GM12878 (cell line): ENCODE measurements around the gene HSD17B14. TPM values are rescaled to one million over a fixed set of nuclear protein-coding genes. Genes with fewer than 3 reads are reported as not detected.

ENCODE experiments used
- ATAC-seq: fragments of 200-7000 bp; cut with Tn5 transposase; 3 replicates; pipeline ENCODE4 v1.9.1; 2020; ENCODE audit warnings: mild to moderate bottlenecking, moderate library complexity
- BruUV-seq: library from RNA; stranded (reverse); fragments of 400-500 nt; replicated peaks from 2 replicates; lab custom pipeline; 2021; lab: Mats Ljungman, UMichigan
- CTCF ChIA-PET: fragments of 300-600 bp; sonication (Branson Sonifier 250); formaldehyde crosslinking; extraction: SDS; loops from one replicate; lab custom pipeline; 2021; ENCODE audit warnings: inconsistent platforms; lab: Yijun Ruan, JAX
- POLR2A ChIA-PET: fragments of 350-600 bp; formaldehyde crosslinking; extraction: SDS; loops from one replicate; lab custom pipeline; 2021; ENCODE audit warnings: inconsistent platforms; lab: Charles Lee
- RAD21 ChIA-PET: fragments of 300-600 bp; sonication (Branson Sonifier 250); formaldehyde crosslinking; loops from one replicate; lab custom pipeline; 2023; ENCODE audit warnings: antibody characterized with exemption; ENCODE audit not compliant: unreplicated experiment; lab: Charles Lee
- SMC1A ChIA-PET: fragments of 300-600 bp; sonication (Branson Sonifier 250); formaldehyde crosslinking; loops from one replicate; lab custom pipeline; 2023; ENCODE audit not compliant: unreplicated experiment, uncharacterized antibody; lab: Charles Lee
- DNase-seq: peaks from one replicate; pipeline ENCODE4 v3.0.0-alpha.2; 2011; ENCODE audit warnings: low read depth, low spot score
- FAIRE-seq: peaks from 3 replicates; lab custom pipeline; 2011; peaks lifted over from hg19 to GRCh38; lab: Jason Lieb, UNC
- H2AFZ ChIP-seq: 2 replicates; pipeline ENCODE4 v1.6.0; 2011; ENCODE audit warnings: low read depth, low read length, control low read depth; ENCODE audit not compliant: control insufficient read depth
- H3K27ac ChIP-seq: 2 replicates; pipeline ENCODE4 v1.5.1; 2011; ENCODE audit warnings: control low read depth; ENCODE audit not compliant: control insufficient read depth, insufficient read depth
- H3K27me3 ChIP-seq, 2 experiments: replicated peaks in 1 of 2; 2 replicates each; pipeline versions ENCODE4 v1.6.0 to v1.6.1; 2011; ENCODE audit warnings: low read length in 1 of 2; ENCODE audit not compliant: control insufficient read depth in 2 of 2, insufficient read depth in 2 of 2
- H3K36me3 ChIP-seq, 2 experiments: 2 replicates each; pipeline ENCODE4 v1.5.1; 2011; ENCODE audit warnings: low read length in 1 of 2; ENCODE audit not compliant: control insufficient read depth in 2 of 2, insufficient read depth in 2 of 2
- H3K4me1 ChIP-seq: 2 replicates; pipeline ENCODE4 v1.6.1; 2011; ENCODE audit warnings: mild to moderate bottlenecking, low read length, moderate library complexity, mixed read lengths; ENCODE audit not compliant: control insufficient read depth, insufficient read depth
- H3K4me2 ChIP-seq: 2 replicates; pipeline ENCODE4 v1.6.0; 2011; ENCODE audit warnings: control low read depth; ENCODE audit not compliant: control insufficient read depth, insufficient read depth
- H3K4me3 ChIP-seq: fragments of 200-600 bp; sonication (generic); 2 replicates; pipeline ENCODE4 v1.5.1; 2016
- H3K79me2 ChIP-seq: 2 replicates; pipeline ENCODE4 v1.6.0; 2011; ENCODE audit warnings: low read length; ENCODE audit not compliant: control insufficient read depth, insufficient read depth
- H3K9ac ChIP-seq: 2 replicates; pipeline ENCODE4 v1.8.0; 2011; ENCODE audit warnings: low read length, control low read depth, mixed read lengths; ENCODE audit not compliant: control insufficient read depth, insufficient read depth
- H3K9me3 ChIP-seq: replicated peaks from 3 replicates; pipeline ENCODE4 v1.5.1; 2011; ENCODE audit warnings: mild to moderate bottlenecking, low read length; ENCODE audit not compliant: control insufficient read depth, insufficient read depth
- H4K20me1 ChIP-seq: 2 replicates; pipeline ENCODE4 v1.6.0; 2011; ENCODE audit not compliant: control insufficient read depth, insufficient read depth
- CREB1 ChIP-seq: IDR thresholded peaks from 2 replicates; pipeline ENCODE4 v1.6.1; 2012; ENCODE audit warnings: low read depth, mild to moderate bottlenecking, inconsistent platforms
- JUNB ChIP-seq: IDR thresholded peaks from 2 replicates; pipeline ENCODE4 v1.6.1; 2016; ENCODE audit warnings: antibody characterized with exemption, mild to moderate bottlenecking
- POLR2AphosphoS2 ChIP-seq: IDR thresholded peaks from 2 replicates; pipeline ENCODE4 v1.6.1; 2011; ENCODE audit warnings: low read depth, mild to moderate bottlenecking, low read length, improper control_type of control experiment, moderate library complexity
- RELA ChIP-seq: fragments of 450-650 bp; IDR thresholded peaks from 2 replicates; pipeline ENCODE4 v1.8.0; 2014; ENCODE audit warnings: borderline replicate concordance; ENCODE audit not compliant: partially characterized antibody
- RUNX3 ChIP-seq: IDR thresholded peaks from 2 replicates; pipeline ENCODE4 v1.6.1; 2012; ENCODE audit warnings: low read length, inconsistent platforms
- SREBF2 ChIP-seq: IDR thresholded peaks from 2 replicates; pipeline ENCODE4 v1.6.1; 2012; ENCODE audit warnings: mild to moderate bottlenecking, low read length
- WGBS: methylation state at CpG from one replicate; pipeline ENCODE4 v1.1.6; 2016; ENCODE audit warnings: low lambda C conversion rate; ENCODE audit not compliant: insufficient replicate concordance, insufficient coverage; ENCODE audit errors: missing lambda C conversion rate; 5-methylcytosine and 5-hydroxymethylcytosine counted together
- in situ Hi-C: fragments of 300-500 bp; cut with MboI; formaldehyde crosslinking; loops from 9 replicates; pipeline ENCODE4 v1.14.3; 2018; ENCODE audit warnings: mixed read lengths
- intact Hi-C: fragments of 100-400 bp; cut with micrococcal nuclease; formaldehyde crosslinking; loops from one replicate; pipeline ENCODE4 v1.14.2; 2022; ENCODE audit not compliant: unreplicated experiment
- polyA plus RNA-seq, 11 experiments: library from polyadenylated mRNA; depleted of rRNA in 4 of 11; unstranded in 6 of 11; stranded (reverse) in 5 of 11; fragments of >200 nt; fragmentation: Nextera tagmentation in 4 of 11; fragmentation: Illumina TruSeq in 1 of 11; extraction: Ambion mirVana in 4 of 11; extraction: Trizol in 1 of 11; gene quantifications; 1 replicate in 1 of 11; 2 replicates in 10 of 11; pipeline versions ENCODE4 v1.2.1 to v1.2.3, GENCODE V29; 2011 to 2016; ENCODE audit warnings: inconsistent platforms in 2 of 11, missing spikeins in 2 of 11, low read depth in 1 of 11
- total RNA-seq, 4 experiments: library from RNA; depleted of rRNA in 3 of 4; stranded (reverse); fragments of >200 nt in 3 of 4; fragmentation: Illumina TruSeq in 1 of 4; extraction: Trizol in 1 of 4; gene quantifications; 2 replicates each; pipeline versions ENCODE4 v1.2.1 to v1.2.3, GENCODE V29; 2013 to 2021
- TF ChIP-seq, protein P1 (sequence below): fragments of 450-650 bp; formaldehyde crosslinking; IDR thresholded peaks from 2 replicates; pipeline ENCODE4 v1.5.0; 2022; ENCODE audit warnings: mild to moderate bottlenecking, missing genetic modification characterization
- TF ChIP-seq, protein P2 (sequence below): IDR thresholded peaks from 2 replicates; pipeline ENCODE4 v1.6.1; 2012; ENCODE audit warnings: low read depth, low read length, improper control_type of control experiment
- TF ChIP-seq, protein P3 (sequence below): fragments of 450-650 bp; IDR thresholded peaks from 2 replicates; pipeline ENCODE4 v1.6.1; 2017; ENCODE audit warnings: antibody characterized with exemption, mild to moderate bottlenecking, moderate library complexity
- TF ChIP-seq, protein P4 (sequence below): fragments of 450-650 bp; IDR thresholded peaks from 2 replicates; pipeline ENCODE4 v1.6.1; 2017; ENCODE audit warnings: borderline replicate concordance
- TF ChIP-seq, protein P5 (sequence below): IDR thresholded peaks from 2 replicates; pipeline ENCODE4 v1.6.1; 2011; ENCODE audit warnings: mild to moderate bottlenecking, low read depth, low read length, moderate library complexity; ENCODE audit not compliant: insufficient replicate concordance
- TF ChIP-seq, protein P6 (sequence below): IDR thresholded peaks from 2 replicates; pipeline ENCODE4 v1.6.1; 2012; ENCODE audit warnings: low read length, inconsistent platforms

Gene HSD17B14
- total and polyA plus RNA-seq, 10 of the 15 experiments (the other 5 are each of a cell fraction or from before 2014, with no cell fraction given) = 0.21 to 4.1 (median 0.61) TPM

DNA sequence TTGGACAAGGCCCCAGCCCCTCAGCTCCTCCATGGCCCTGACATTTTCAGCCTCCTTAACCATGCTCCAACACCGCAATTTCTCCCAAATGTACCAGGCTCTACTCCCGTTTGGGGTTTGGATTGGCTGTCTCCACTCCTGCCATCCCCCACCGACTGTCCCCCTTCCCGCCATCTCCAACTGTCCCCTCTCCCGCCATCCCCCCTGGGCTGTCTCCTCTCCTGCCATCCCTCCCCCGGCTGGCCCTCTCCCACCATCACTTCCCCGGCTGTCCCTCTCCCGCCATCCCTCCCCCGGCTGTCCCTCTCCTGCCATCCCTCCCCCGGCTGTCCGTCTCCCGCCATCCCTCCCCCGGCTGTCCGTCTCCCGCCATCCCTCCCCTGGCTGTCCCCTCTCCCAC lies 30.8 kb downstream of the HSD17B14 start:
- in situ Hi-C loops (no loop called here), intact Hi-C loops (no loop called here)
- no peak overlapping the region for H3K27ac ChIP-seq
- H3K4me1 ChIP-seq = no peaks in the 10 kb centered on the region
- H3K9me3 ChIP-seq = no peaks in the 10 kb centered on the region
- WGBS = 77% methylated on average over 2 of the region's 15 CpGs
- no peaks in the 10 kb centered on the region for H4K20me1 ChIP-seq
- BruUV-seq = no TSS peak
- H3K4me2 ChIP-seq = no peak overlapping the region
- DNase-seq (no peak), FAIRE-seq (no peak), ATAC-seq (no peak)
- H3K79me2 ChIP-seq = peaks cover 10% of the 10 kb centered on the region
- H2AFZ ChIP-seq = no peak overlapping the region
- SMC1A ChIA-PET = interaction anchor here (3.3 kb wide), 1 partner anchor 31 kb away, joined by 9 read pairs; the partner anchor contains the start of gene HSD17B14
- H3K9ac ChIP-seq = no peak overlapping the region
- RAD21 ChIA-PET = no interaction called here
- no peaks in the 10 kb centered on the region; a peak in 1 of 4 replicates for H3K36me3 ChIP-seq
- POLR2A ChIA-PET = no interaction called here
- no peak overlapping the region for H3K4me3 ChIP-seq
- CTCF ChIA-PET = interaction anchor here (1.3 to 4.7 kb wide), 2 partner anchors 10 to 38 kb away, joined by 3 to 31 read pairs; no protein-coding TSS in a partner anchor
- H3K27me3 ChIP-seq = no peaks in the 10 kb centered on the region
- TF ChIP-seq, protein P1, sequence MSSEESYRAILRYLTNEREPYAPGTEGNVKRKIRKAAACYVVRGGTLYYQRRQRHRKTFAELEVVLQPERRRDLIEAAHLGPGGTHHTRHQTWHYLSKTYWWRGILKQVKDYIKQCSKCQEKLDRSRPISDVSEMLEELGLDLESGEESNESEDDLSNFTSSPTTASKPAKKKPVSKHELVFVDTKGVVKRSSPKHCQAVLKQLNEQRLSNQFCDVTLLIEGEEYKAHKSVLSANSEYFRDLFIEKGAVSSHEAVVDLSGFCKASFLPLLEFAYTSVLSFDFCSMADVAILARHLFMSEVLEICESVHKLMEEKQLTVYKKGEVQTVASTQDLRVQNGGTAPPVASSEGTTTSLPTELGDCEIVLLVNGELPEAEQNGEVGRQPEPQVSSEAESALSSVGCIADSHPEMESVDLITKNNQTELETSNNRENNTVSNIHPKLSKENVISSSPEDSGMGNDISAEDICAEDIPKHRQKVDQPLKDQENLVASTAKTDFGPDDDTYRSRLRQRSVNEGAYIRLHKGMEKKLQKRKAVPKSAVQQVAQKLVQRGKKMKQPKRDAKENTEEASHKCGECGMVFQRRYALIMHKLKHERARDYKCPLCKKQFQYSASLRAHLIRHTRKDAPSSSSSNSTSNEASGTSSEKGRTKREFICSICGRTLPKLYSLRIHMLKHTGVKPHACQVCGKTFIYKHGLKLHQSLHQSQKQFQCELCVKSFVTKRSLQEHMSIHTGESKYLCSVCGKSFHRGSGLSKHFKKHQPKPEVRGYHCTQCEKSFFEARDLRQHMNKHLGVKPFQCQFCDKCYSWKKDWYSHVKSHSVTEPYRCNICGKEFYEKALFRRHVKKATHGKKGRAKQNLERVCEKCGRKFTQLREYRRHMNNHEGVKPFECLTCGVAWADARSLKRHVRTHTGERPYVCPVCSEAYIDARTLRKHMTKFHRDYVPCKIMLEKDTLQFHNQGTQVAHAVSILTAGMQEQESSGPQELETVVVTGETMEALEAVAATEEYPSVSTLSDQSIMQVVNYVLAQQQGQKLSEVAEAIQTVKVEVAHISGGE = no peak
- TF ChIP-seq RUNX3 (no peak), CREB1 (no peak), SREBF2 (no peak), JUNB (no peak), POLR2AphosphoS2 (no peak), RELA (no peak)
- TF ChIP-seq, protein P2, sequence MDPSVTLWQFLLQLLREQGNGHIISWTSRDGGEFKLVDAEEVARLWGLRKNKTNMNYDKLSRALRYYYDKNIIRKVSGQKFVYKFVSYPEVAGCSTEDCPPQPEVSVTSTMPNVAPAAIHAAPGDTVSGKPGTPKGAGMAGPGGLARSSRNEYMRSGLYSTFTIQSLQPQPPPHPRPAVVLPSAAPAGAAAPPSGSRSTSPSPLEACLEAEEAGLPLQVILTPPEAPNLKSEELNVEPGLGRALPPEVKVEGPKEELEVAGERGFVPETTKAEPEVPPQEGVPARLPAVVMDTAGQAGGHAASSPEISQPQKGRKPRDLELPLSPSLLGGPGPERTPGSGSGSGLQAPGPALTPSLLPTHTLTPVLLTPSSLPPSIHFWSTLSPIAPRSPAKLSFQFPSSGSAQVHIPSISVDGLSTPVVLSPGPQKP = no peak
- TF ChIP-seq, protein P3, sequence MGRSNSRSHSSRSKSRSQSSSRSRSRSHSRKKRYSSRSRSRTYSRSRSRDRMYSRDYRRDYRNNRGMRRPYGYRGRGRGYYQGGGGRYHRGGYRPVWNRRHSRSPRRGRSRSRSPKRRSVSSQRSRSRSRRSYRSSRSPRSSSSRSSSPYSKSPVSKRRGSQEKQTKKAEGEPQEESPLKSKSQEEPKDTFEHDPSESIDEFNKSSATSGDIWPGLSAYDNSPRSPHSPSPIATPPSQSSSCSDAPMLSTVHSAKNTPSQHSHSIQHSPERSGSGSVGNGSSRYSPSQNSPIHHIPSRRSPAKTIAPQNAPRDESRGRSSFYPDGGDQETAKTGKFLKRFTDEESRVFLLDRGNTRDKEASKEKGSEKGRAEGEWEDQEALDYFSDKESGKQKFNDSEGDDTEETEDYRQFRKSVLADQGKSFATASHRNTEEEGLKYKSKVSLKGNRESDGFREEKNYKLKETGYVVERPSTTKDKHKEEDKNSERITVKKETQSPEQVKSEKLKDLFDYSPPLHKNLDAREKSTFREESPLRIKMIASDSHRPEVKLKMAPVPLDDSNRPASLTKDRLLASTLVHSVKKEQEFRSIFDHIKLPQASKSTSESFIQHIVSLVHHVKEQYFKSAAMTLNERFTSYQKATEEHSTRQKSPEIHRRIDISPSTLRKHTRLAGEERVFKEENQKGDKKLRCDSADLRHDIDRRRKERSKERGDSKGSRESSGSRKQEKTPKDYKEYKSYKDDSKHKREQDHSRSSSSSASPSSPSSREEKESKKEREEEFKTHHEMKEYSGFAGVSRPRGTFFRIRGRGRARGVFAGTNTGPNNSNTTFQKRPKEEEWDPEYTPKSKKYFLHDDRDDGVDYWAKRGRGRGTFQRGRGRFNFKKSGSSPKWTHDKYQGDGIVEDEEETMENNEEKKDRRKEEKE = no peak
- TF ChIP-seq, protein P4, sequence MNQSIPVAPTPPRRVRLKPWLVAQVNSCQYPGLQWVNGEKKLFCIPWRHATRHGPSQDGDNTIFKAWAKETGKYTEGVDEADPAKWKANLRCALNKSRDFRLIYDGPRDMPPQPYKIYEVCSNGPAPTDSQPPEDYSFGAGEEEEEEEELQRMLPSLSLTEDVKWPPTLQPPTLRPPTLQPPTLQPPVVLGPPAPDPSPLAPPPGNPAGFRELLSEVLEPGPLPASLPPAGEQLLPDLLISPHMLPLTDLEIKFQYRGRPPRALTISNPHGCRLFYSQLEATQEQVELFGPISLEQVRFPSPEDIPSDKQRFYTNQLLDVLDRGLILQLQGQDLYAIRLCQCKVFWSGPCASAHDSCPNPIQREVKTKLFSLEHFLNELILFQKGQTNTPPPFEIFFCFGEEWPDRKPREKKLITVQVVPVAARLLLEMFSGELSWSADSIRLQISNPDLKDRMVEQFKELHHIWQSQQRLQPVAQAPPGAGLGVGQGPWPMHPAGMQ = no peak
- TF ChIP-seq, protein P5, sequence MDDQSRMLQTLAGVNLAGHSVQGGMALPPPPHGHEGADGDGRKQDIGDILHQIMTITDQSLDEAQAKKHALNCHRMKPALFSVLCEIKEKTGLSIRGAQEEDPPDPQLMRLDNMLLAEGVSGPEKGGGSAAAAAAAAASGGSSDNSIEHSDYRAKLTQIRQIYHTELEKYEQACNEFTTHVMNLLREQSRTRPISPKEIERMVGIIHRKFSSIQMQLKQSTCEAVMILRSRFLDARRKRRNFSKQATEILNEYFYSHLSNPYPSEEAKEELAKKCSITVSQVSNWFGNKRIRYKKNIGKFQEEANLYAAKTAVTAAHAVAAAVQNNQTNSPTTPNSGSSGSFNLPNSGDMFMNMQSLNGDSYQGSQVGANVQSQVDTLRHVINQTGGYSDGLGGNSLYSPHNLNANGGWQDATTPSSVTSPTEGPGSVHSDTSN = no peak
- TF ChIP-seq, protein P6, sequence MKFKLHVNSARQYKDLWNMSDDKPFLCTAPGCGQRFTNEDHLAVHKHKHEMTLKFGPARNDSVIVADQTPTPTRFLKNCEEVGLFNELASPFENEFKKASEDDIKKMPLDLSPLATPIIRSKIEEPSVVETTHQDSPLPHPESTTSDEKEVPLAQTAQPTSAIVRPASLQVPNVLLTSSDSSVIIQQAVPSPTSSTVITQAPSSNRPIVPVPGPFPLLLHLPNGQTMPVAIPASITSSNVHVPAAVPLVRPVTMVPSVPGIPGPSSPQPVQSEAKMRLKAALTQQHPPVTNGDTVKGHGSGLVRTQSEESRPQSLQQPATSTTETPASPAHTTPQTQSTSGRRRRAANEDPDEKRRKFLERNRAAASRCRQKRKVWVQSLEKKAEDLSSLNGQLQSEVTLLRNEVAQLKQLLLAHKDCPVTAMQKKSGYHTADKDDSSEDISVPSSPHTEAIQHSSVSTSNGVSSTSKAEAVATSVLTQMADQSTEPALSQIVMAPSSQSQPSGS = no peak
